Measurements from ENCODE around the gene KRT75.

Gene KRT75

GRCh38 chr12:52391618-52392002 lies 42.6 kb downstream of the KRT75 start:
- no peak for DNase-seq (ENCODE audit: low read depth)

- DNase-seq (ENCODE audit: low read depth), result no peak
These were observed 43.2 kb downstream of the KRT75 start for GRCh38 chr12:52390739-52391617.

DNA sequence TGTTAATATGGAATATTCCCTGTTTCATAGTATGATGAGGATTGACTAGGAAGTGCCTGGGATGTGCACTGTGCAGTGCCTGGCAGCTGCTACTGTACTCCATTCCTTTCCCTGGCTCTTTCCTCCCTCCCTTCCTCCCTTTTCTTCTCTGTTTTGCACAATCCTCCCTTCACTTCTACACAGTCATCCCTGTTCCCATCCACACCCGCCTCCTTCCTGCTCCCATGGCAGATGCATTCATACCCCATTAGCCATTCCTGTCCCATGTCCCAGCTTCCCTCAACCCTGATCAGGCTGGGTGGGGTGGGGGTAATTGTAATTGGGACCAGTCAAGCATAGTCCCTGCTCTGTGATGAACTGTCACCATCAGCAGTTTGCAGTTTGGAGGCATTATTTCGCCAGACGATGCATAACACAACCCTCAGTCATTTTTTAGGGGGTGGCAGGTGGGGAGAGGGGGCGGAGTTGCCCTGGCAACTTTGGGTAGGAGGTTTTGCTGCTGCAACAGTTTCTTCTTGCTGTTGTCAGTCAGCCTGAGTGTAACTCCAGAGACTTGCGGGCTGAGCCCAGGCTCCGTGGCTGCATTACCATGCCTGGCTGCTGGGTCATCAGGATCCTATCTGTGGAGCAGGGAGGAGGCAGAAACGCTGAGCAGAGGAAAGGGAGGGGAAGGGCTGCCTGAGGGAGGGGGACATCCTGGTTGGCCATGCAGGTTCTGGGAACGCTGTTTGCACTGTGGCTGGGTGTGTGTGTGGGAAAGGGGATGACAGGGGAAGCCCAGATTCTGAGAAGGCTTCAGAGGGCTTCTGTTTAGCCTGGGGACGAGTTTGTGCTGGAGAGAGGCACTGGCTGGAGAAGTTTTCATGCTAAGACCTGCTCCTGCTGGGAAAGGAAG lies 44.6 kb downstream of the KRT75 start:
- no peak for DNase-seq (ENCODE audit: low read depth)

- no peak for DNase-seq (ENCODE audit: low read depth)
These were observed 46.3 kb downstream of the KRT75 start for GRCh38 chr12:52387859-52388258.

DNA sequence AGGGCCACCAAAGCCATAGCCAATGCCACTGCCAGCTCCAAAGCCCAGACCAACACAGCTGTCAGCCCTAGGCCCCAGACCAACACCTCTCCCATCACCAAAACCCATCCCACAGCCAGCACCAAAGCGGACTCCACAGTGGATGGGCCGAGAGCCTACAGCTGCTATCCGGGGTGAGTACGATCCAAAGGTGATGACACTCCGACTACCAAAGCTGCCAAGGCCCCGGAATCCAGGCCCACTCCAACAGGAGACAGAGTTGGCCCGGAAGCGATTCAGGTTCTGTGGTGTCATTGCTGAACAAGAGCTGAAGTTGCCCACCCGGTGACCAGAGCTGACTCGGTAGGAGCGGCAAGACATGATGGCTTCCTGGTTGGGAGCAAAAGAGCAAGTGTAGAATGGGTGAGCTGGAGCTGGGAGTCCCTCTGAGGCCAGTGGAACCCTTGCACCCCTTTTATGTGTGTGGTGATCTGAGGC lies 48.9 kb downstream of the KRT75 start, which contains the start of gene KRT84:
KRT84 (minus strand) TSS at position 427 of the 477 bp plus-strand sequence; CDS start at position 360, 67 bp downstream.
- no peak for DNase-seq (ENCODE audit: low read depth)

- no peak for DNase-seq (ENCODE audit: low read depth)
These were observed 50.8 kb downstream of the KRT75 start for GRCh38 chr12:52383331-52383730.

- DNase-seq (ENCODE audit: low read depth), result no peak
These were observed 51.3 kb downstream of the KRT75 start for GRCh38 chr12:52382854-52383253.

DNA sequence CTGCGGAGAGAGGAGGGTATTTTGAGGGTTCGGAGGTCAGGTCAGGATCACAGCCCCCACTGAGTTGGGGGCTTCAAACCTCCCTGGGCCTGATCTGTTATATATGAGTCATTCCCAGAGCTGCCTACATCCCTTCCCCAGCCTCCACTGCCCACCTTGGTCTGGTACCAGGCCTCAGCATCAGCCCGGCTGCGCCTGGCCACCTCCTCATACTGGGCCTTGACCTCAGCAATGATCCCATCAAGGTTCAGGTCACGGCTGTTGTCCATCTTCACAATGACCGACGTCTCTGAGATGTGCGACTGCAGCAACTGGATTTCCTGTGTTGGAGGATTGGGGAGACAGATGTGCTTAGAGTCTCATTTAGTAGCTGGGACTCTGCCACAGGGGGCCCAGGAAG lies 53.0 kb downstream of the KRT75 start:
- DNase-seq (ENCODE audit: low read depth), result no peak

GRCh38 chr12:52380271-52380694 lies 53.9 kb downstream of the KRT75 start:
- no peak for DNase-seq (ENCODE audit: low read depth)

- no peak for DNase-seq (ENCODE audit: low read depth)
These were observed 54.6 kb downstream of the KRT75 start for GRCh38 chr12:52379536-52379935.

- no peak for DNase-seq (ENCODE audit: low read depth)
These were observed 56.1 kb downstream of the KRT75 start for GRCh38 chr12:52378091-52378490.

DNA sequence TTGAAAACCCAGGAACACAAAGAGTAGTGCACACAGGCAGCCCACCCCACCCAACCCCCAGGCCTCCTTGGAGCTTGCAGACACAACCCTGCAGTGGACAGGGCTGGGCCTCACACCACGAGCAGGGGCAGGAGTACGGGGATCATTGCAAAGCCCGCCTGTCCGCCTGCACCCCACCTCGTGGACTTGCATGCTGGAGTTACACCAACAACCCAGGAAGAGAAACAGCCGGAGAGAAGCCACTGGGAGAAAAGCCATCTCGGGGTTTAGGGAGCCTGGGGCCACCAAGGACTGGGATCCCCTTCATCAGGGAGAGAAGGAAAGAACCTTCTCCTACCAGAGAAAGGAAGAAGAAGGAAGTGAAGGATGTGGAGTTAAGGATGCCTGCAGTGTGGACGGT lies 56.9 kb downstream of the KRT75 start:
- DNase-seq (ENCODE audit: low read depth), result no peak
